ENCODE measurements around the gene TTLL10.

DNA sequence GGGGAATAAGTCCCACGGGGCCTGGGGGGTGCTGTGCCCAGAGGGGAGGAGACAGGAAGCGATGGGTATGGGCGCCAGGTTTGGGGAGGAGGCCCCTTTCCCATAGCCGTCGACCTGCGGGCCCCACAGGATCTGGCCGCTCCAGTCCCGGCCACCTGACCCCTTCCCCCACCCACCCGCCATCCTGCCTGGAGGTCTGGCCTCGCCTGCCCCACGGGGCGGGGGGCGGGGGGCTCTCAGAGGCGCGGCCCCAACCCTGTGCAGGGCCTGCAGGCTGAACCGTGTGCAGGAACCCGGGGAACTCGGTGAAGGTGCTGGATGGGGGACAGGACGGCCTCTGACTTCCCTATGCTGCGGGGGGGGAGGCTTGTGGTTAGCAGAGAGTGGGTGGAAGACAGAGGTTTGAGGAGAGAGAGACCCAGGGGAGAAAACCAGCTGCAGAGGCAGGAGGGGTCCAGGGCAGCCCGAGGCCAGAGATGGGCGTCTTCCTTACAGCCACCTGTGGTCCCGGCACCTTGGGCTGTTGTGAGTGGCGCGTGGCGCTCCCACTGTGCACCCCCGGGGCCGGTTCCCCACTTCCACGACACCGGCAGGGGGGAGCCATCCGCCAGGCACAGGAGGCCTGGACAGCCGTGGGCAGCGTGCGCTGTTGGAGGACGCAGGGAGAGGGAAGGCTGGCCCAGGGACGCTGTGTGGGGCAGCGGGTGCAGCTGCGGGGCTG lies 35.2 kb downstream of the TTLL10 start:
- no peak for TF ChIP-seq POLR2A (IDR thresholded peaks at IDR 0.05; ENCODE audit: low read depth, low read length)
- TF ChIP-seq POLR2AphosphoS5 (IDR thresholded peaks at IDR 0.05; ENCODE audit: low read depth, low read length) = no peak
- peak; percentile 26; the same call in 1 of the 2 replicates for TF ChIP-seq SPI1 (IDR thresholded peaks at IDR 0.05; ENCODE audit: low read depth, low read length)
